Peyer's patch (tissue), 4 donors: ENCODE results near the gene WHRN.

Experiments
- POLR2A ChIP-seq, 2 donors: fragments of 450-650 bp; IDR thresholded peaks; one replicate each; pipeline ENCODE4 v1.5.1; 2017; ENCODE audit warnings: antibody characterized with exemption in 2 of 2, mild to moderate bottlenecking in 2 of 2, moderate library complexity in 2 of 2
- TF ChIP-seq, protein P1 (sequence below), 6 experiments: fragments of 450-650 bp in 4 of 6; fragments of 200-600 bp in 2 of 6; sonication (generic) in 1 of 6; IDR thresholded peaks; one replicate each; pipeline ENCODE4 v1.5.1; 2017 to 2019; ENCODE audit warnings: antibody characterized with exemption in 6 of 6, mild to moderate bottlenecking in 3 of 6, moderate library complexity in 1 of 6

- TF ChIP-seq, protein P1, sequence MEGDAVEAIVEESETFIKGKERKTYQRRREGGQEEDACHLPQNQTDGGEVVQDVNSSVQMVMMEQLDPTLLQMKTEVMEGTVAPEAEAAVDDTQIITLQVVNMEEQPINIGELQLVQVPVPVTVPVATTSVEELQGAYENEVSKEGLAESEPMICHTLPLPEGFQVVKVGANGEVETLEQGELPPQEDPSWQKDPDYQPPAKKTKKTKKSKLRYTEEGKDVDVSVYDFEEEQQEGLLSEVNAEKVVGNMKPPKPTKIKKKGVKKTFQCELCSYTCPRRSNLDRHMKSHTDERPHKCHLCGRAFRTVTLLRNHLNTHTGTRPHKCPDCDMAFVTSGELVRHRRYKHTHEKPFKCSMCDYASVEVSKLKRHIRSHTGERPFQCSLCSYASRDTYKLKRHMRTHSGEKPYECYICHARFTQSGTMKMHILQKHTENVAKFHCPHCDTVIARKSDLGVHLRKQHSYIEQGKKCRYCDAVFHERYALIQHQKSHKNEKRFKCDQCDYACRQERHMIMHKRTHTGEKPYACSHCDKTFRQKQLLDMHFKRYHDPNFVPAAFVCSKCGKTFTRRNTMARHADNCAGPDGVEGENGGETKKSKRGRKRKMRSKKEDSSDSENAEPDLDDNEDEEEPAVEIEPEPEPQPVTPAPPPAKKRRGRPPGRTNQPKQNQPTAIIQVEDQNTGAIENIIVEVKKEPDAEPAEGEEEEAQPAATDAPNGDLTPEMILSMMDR (IDR thresholded peaks at IDR 0.05): no peak
- no peak for TF ChIP-seq POLR2A (IDR thresholded peaks at IDR 0.05)
These were observed 95.4 kb downstream of the WHRN start for GRCh38 chr9:114409842-114410241.
